Measurements from ENCODE around the gene ANKRD62. TPM values are rescaled to one million over a fixed set of nuclear protein-coding genes. Genes with fewer than 3 reads are reported as not detected.
A peak's percentile ranks its signal among the peaks of the same experiment; 100 is the strongest.

Gene ANKRD62
- total RNA-seq (not detected), total RNA-seq (0 reads per million in 2 donors)

DNA sequence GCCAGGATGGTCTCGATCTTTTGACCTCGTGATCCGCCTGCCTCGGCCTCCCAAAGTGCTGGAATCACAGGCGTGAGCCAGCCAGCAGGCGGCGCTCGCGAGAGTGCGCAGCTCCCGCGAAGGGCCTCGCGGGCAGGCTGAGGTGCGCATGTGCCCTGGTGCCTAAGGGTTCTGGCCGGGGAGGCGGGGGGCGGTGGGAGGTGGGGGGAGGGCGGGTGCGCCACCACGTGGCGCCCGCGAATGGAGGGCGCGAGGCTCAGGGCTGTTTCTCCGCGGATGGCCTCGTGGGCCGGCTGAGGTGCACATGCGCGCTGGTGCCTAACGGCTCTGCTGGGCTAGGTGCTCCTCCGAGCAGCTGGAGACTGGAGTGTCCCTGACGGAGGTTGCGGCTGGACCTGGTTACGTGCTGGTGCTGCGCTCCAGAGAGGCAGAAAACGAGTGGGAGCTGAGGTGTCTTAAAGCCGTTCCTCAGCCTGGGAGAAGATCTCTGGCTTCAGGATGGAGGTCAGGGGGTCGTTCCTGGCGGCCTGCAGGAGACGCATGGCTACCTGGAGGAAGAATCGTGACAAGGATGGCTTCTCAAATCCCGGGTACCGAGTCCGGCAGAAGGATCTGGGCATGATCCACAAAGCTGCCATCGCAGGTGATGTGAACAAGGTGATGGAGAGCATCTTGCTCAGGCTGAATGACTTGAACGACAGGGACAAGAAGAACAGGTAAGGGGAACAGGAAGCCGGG is at the start of gene ANKRD62:
Gene ANKRD62 (plus strand): TSS at position 324 of the 738 bp plus-strand sequence. CDS start 175 bp downstream, at position 499.
- Mint-ChIP-seq H3K4me3 (no peak within 1 kb of the TSS), H3K27ac (no peak within 1 kb of the TSS), H3K36me3 (ENCODE audit: low read depth) (no peaks in the 10 kb centered on the region), H3K27me3 (peaks cover 39% of the 10 kb centered on the region), H3K4me1 (no peaks in the 10 kb centered on the region)
- DNase-seq: no peak
- H3K9me3 ChIP-seq (ENCODE audit: control insufficient read depth, low read length, poor library complexity, severe bottlenecking): no peaks in the 10 kb centered on the region
- no peak for ATAC-seq

DNA sequence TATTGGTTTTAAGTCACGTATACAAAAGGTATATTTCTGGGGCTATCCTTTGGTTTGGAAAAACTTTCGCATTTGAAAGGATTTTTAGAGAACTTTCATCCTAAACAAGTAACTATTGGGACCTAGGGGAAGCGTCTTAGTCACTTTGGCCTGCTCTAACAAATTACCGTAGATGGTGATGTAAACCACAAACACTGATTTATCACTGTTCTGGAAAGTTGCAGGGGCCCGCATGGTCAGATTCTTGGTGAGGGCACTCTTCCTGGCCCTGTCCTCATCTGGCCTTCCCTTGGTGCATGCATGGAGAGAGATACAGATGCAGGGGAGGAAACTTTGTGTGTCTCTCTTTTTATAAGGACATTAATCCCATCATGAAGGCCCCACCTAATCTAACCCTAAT is 49.1 kb upstream of the ANKRD62 start:
- Mint-ChIP-seq H3K27ac (no peak overlapping the region), H3K4me1 (peaks cover 4% of the 10 kb centered on the region)
- ATAC-seq: no peak

GRCh38 chr18:12046046-12046750 is 47.4 kb upstream of the ANKRD62 start:
- Mint-ChIP-seq H3K4me1 (peaks cover 4% of the 10 kb centered on the region), H3K27me3 (peaks cover 58% of the 10 kb centered on the region), H3K4me3 (no peak overlapping the region), H3K27ac (no peak overlapping the region), H3K36me3 (ENCODE audit: low read depth) (no peaks in the 10 kb centered on the region)
- no peaks in the 10 kb centered on the region for H3K9me3 ChIP-seq (ENCODE audit: control insufficient read depth, low read length, poor library complexity, severe bottlenecking)
- ATAC-seq: no peak
- no peak for DNase-seq

More for the DNA sequence above, 49.1 kb upstream of the ANKRD62 start:
- H3K27me3 Mint-ChIP-seq: peaks cover 66% of the 10 kb centered on the region
- DNase-seq: no peak
- H3K4me3 Mint-ChIP-seq: no peak overlapping the region
- H3K36me3 Mint-ChIP-seq (ENCODE audit: low read depth): no peaks in the 10 kb centered on the region
- no peaks in the 10 kb centered on the region for H3K9me3 ChIP-seq (ENCODE audit: control insufficient read depth, low read length, poor library complexity, severe bottlenecking)

DNA sequence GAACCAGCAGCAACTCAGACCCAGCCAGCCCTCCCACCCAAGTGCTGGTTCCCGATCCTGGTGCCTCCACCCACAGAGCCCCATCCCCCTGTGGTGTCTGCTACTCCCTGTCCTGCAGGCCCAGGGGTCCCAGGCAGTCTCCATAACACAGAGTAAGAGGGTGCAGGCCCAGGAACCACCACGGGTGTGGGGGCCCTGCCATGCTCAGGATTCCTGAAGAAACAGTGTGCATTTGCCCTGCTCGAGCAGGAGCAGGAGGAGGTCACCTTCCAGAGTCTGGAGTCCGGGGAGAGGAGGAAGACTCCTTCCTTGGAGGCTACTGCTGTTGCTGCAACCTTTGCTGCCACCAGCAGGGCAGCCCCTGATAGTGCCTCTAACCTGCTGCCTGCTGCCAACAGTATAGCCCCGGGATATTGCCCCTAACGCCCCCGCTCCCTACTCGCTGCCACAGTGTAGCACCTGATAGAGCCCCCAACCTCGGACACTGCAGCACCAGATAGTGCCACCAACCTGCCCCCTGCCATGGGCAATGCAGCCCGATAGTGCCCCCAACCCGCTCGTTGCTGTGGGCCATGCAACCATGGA is 46.8 kb upstream of the ANKRD62 start:
- no peak overlapping the region for H3K27ac Mint-ChIP-seq
- peaks cover 4% of the 10 kb centered on the region for H3K4me1 Mint-ChIP-seq
- H3K27me3 Mint-ChIP-seq: peaks cover 52% of the 10 kb centered on the region
- H3K36me3 Mint-ChIP-seq (ENCODE audit: low read depth): no peaks in the 10 kb centered on the region
- H3K9me3 ChIP-seq (ENCODE audit: control insufficient read depth, low read length, poor library complexity, severe bottlenecking): no peaks in the 10 kb centered on the region
- no peak overlapping the region for H3K4me3 Mint-ChIP-seq
- no peak for ATAC-seq
- DNase-seq: no peak

DNA sequence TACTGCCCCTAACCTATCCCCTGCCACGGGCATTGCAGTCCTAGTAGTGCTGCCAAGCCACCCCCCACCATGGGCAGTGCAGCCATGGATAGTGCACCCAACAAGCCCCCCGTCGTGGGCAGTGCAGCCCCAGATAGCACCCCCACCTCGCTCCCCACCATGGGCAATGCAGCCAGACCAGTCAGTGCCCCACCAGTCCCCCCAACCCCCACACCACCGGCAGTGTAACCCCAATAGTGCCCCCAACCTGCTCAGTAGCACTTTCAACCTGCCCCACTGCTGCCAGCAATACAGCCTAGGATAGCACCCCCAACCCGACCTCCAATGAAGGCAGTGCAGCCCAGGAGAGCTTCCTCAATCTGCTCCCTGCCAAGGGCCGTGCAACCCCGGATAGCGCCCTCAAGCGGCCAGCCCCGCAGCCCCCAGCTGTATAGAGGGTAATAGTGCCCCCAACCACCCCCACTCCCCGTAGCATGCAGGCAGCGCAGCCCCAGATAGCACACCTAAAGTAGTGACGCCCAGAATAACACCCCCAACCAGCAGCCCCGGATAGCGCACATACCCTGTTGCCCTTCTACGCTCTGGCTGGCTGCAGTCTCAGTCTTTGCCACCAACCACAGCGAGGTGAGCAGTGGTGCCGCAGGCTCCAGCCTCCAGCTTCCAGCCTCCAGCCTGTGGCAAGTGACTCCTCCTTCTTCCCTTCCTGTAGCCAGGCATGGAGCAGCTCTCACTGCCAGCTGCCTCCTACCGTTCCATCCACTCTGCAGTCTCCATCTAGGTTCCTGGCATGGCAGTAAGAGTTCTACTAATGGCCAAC is 45.4 kb upstream of the ANKRD62 start:
- Mint-ChIP-seq H3K27ac (no peak overlapping the region), H3K27me3 (peaks cover 58% of the 10 kb centered on the region), H3K36me3 (ENCODE audit: low read depth) (no peaks in the 10 kb centered on the region), H3K4me3 (no peak overlapping the region), H3K4me1 (peaks cover 4% of the 10 kb centered on the region)
- H3K9me3 ChIP-seq (ENCODE audit: control insufficient read depth, low read length, poor library complexity, severe bottlenecking): no peaks in the 10 kb centered on the region
- ATAC-seq (no peak), DNase-seq (no peak)

DNA sequence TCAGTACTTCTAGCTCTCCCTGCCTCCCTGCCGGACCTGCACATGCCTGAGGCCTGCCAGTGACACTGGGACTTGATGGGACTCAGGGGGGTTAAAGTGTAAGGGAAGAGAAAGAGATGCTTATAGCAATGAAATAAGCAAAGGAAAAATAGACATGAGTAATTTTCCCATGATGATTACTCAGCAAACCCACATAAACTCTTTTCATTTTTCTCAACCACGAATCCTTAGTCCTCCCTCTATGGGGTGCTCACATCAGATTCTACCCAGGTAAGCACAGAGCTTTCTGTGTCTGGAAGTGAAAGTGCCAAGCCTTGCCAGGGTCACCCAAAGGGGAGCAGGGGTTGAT is 44.8 kb upstream of the ANKRD62 start:
- no peak overlapping the region for H3K27ac Mint-ChIP-seq
- ATAC-seq (no peak), DNase-seq (no peak)
- no peaks in the 10 kb centered on the region for H3K36me3 Mint-ChIP-seq (ENCODE audit: low read depth)
- H3K4me3 Mint-ChIP-seq: no peak overlapping the region
- peaks cover 4% of the 10 kb centered on the region for H3K4me1 Mint-ChIP-seq
- H3K27me3 Mint-ChIP-seq: peaks cover 57% of the 10 kb centered on the region
- no peaks in the 10 kb centered on the region for H3K9me3 ChIP-seq (ENCODE audit: control insufficient read depth, low read length, poor library complexity, severe bottlenecking)

DNA sequence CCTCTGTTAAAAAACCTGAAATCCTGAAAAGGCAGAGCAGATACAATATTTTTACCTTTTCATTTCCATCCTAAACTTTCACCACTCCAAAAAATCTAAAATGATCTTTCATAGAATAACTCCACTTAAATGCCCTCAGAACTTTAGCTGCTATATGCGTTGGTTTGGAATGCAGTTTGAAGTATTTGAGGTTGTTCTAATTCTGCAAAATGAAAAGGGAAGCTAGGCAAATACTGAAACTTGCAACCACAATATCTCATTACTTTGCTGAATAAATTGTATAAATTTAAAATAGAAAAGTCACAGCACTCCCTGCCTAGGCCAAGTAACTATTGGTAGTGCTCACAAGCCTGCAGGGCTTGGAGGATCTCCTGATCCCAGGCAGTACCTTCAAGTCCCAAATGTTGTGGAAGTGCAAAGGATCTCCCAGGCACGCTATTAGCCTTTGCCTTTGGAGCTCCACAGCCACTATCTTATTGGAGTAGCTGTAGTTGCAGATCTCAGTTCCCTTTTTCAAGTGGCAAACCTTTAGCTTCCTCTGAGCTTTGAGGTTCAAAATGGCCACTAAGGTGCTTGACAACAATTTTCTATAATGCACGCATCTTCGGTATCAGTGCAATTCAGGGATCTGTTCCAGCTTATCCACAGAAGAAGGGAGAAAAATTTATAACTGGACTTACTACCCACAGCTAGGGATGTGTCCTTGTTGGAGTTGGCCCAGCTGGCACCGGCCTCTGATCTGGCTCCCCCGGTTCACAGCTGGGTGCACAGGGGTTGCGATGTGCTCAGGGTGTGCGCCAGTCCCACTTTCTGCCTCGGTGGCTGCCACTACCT is 43.4 kb upstream of the ANKRD62 start:
- Mint-ChIP-seq H3K36me3 (ENCODE audit: low read depth) (no peaks in the 10 kb centered on the region), H3K27me3 (peaks cover 49% of the 10 kb centered on the region), H3K4me3 (no peak overlapping the region), H3K4me1 (peaks cover 4% of the 10 kb centered on the region), H3K27ac (no peak overlapping the region)
- no peak for DNase-seq
- ATAC-seq: peak; percentile 46
- no peaks in the 10 kb centered on the region for H3K9me3 ChIP-seq (ENCODE audit: control insufficient read depth, low read length, poor library complexity, severe bottlenecking)

GRCh38 chr18:12052866-12053265 is 40.8 kb upstream of the ANKRD62 start:
- Mint-ChIP-seq H3K36me3 (ENCODE audit: low read depth) (peaks cover 2% of the 10 kb centered on the region), H3K4me3 (no peak overlapping the region), H3K27ac (peak overlapping the region; percentile 29), H3K27me3 (peaks cover 52% of the 10 kb centered on the region), H3K4me1 (peaks cover 10% of the 10 kb centered on the region)
- no peaks in the 10 kb centered on the region for H3K9me3 ChIP-seq (ENCODE audit: control insufficient read depth, low read length, poor library complexity, severe bottlenecking)
- no peak for ATAC-seq
- no peak for DNase-seq

DNA sequence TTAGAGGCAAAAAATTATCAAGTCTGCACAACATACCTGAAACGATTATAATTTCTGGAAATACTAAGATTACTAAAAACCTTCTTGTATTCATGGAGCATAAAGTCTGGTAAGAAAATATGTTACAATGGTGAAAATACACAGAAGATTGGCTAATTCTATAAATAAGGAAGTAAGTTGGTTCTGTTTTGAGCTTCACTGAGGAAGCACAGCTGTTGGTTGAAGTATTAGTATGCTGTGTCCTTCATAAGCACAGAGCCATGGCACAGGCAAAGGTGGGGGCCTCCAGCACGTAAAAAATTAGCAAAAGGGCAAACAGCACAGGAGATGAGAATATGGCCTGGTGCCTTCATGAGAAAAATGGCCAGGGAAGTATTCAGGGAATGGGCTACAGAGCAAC is 40.4 kb upstream of the ANKRD62 start:
- Mint-ChIP-seq H3K27ac (peak overlapping the region; percentile 29), H3K4me1 (peaks cover 10% of the 10 kb centered on the region), H3K4me3 (no peak overlapping the region), H3K27me3 (peaks cover 50% of the 10 kb centered on the region), H3K36me3 (ENCODE audit: low read depth) (peaks cover 2% of the 10 kb centered on the region)
- ATAC-seq (no peak), DNase-seq (no peak)
- no peaks in the 10 kb centered on the region for H3K9me3 ChIP-seq (ENCODE audit: control insufficient read depth, low read length, poor library complexity, severe bottlenecking)

- no peak overlapping the region for H3K27ac Mint-ChIP-seq
- H3K4me3 Mint-ChIP-seq: no peak overlapping the region
- H3K36me3 Mint-ChIP-seq (ENCODE audit: low read depth): peaks cover 2% of the 10 kb centered on the region
- peaks cover 12% of the 10 kb centered on the region for H3K4me1 Mint-ChIP-seq
- DNase-seq (no peak), ATAC-seq (no peak)
- H3K27me3 Mint-ChIP-seq: peaks cover 36% of the 10 kb centered on the region
- H3K9me3 ChIP-seq (ENCODE audit: control insufficient read depth, low read length, poor library complexity, severe bottlenecking): no peaks in the 10 kb centered on the region
These were observed 37.4 kb upstream of the ANKRD62 start for GRCh38 chr18:12056034-12056883.

- Mint-ChIP-seq H3K27ac (no peak overlapping the region), H3K36me3 (ENCODE audit: low read depth) (peaks cover 2% of the 10 kb centered on the region), H3K4me1 (peaks cover 12% of the 10 kb centered on the region), H3K27me3 (peaks cover 34% of the 10 kb centered on the region), H3K4me3 (no peak overlapping the region)
- no peaks in the 10 kb centered on the region for H3K9me3 ChIP-seq (ENCODE audit: control insufficient read depth, low read length, poor library complexity, severe bottlenecking)
- no peak for ATAC-seq
- DNase-seq: no peak
These were observed 36.7 kb upstream of the ANKRD62 start for GRCh38 chr18:12056884-12057402.

All from T-helper 17 cell (primary cell).